Stimulated activated CD4-positive, alpha-beta T cell treated with anti-CD3 and anti-CD28 coated beads, Interleukin-12 subunit alpha, Interleukin-12 subunit beta, amount 100 ng/mL, for 24 hours (primary cell): ENCODE results near the gene SARDH.
A peak's percentile ranks its signal among the peaks of the same experiment; 100 is the strongest.

ENCODE experiments used
- DNase-seq, 2 experiments: peaks; one replicate each; pipeline ENCODE4 v3.0.0-alpha.2; 2020; ENCODE audit warnings: low read depth in 2 of 2

SARDH gene

DNA sequence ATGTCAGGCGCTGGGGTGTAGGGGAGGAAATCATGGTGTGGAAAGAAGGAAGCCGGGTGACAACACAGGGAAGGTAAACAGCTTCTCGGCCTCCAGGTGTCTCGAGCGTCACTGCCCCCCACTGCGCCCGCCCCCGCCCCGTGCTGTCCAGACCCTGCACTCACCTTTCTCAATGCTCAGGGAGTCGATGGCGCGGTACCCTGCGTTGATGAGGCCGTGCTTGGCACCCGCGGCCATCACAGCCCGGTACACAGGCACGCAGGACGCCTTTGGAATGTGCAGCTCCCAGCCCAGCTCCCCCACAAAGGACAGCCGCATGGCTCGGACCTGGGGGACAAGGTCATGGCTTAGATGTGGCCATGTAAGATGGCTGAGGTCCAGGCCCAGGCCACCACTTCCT is 66.8 kb downstream of the SARDH start:
- no peak for DNase-seq

DNA sequence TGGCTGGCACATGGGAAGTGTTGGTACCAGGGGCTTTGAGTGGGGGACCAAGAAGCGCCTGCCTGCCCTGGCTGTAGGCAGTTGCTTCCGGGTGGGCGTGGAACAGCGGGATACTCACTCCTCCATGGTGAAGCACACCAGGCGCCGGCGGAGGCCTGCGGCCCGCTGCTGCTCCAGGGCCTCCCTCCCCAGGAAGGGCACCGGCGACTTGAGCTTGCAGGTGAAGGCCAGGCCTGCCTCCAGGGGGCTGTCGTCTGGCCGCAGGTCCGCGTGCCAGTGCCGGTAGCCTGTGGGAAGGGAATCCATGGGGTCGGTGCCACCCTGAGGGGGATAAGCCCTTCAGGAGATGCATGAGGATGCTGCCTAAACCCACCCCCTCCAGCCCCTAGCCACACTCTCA is 67.7 kb downstream of the SARDH start:
- no peak for DNase-seq

DNA sequence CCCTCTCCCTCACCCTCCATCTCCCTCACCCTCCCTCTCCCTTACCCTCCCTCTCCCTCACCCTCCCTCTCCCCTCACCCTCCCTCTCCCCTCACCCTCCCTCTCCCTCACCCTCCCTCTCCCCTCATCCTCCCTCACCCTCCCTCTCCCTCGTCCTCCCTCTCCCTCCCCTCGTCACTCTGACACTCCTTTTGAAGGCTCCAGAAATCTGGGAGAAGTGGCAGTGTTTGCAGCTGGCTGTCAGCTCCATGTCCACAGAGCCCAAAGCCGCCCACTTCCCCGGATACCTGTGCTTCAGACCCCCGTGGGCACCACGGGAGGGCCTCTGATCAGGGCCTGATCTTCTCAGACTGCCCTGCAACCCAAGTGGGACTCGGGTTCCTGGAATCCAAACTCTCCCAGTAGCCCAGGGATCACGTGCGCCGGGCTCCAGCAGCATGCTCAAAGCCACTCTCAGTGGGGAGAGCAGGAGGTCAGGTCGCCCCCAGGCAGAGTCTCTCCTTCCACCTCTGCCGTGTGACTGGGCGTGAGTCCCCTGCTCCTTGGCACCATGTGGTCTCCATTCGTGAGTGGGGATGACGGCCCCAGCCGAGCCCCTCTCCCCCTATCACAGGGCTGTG is 68.9 kb downstream of the SARDH start:
- no peak for DNase-seq

DNA sequence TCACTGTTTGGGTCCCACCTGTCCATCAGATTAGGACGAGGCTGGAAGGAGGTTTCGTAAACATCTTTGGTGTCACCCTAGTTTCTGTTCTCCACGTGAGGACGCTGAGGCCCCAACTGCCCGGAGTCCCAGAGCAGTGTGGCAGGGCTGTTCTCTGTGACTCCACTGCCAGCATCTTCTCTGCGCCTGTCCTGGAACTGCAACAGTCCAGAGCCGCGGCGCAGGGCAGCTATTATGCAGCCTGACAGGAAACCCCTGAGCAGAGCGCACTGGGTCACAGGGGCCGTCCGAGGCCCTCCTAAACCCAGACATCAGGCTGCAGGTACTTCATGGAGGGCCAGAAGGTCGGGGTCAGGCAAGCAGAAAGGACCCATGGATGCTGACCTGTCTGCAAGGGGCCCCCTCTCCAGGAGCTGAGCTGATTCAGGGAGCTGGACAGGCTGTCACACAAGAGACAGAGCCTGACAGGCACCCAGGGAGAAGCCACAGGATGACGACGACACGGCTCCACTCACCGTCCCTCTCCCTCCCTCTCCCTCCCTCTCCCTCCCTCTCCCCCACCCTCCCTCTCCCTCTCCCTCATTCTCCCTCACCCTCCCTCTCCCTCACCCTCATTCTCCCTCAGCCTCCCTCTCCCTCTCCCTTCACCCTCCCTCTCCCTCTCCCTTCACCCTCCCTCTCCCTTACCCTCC is 70.2 kb downstream of the SARDH start:
- no peak for DNase-seq

DNA sequence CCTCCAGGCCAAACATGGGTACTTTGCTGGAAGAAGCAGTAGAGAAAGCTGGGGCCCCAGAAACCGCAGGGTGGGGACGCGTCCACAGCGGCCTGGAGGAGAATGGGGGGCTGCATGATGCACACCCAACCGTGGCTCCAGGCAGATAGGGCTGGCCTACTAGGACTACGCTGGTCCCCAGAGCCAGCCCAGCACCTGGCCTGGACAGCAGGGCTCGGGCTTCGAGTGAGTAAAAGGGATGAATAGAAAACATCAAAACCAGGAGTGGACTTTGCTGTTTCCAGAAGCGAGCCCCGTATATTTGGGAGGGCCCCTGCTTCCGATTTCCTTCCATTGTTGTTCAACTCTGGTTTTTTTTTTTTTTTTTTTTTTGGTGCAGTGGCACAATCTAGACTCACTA is 71.3 kb downstream of the SARDH start:
- no peak for DNase-seq

DNA sequence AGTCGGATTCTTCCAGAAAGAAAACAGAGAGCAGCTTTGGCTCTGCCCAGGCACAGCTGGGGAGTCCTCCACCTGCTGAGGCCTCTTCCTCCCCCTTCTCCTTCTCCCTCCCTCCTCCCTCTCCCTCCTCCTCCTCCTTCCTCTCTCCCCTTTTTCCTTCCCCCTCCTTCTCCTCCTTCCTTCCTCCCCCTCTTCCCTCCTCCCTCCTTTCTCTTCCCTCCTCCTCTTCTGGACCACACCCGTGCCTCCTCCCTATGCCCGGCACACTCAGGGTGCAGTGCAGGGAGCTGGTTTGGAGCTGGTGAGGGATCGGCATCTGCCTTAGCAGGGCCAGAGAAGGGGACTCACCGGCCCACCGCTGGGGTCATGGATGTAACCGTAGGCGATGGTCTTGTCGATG is 71.8 kb downstream of the SARDH start:
- DNase-seq: no peak

DNA sequence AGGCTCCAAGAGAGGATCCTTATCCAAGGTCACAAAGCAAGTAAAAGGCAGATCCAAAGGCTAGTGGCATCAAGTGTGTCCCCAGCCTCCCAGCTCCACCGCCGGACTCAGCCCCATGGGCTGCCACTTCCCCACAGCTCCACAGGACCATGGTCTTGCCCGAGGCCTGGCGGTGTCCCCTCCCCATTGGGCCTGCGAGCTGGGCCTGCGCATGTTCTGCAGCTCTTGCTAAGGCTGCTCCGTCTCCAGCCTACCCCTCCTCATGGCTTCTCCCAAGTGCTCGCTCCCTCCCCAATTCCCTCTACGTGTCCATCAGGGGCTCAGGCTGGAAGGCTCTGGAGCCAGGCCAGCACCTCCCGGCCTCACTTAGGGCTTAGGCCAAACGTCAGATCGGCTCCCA is 72.6 kb downstream of the SARDH start:
- DNase-seq: no peak

DNA sequence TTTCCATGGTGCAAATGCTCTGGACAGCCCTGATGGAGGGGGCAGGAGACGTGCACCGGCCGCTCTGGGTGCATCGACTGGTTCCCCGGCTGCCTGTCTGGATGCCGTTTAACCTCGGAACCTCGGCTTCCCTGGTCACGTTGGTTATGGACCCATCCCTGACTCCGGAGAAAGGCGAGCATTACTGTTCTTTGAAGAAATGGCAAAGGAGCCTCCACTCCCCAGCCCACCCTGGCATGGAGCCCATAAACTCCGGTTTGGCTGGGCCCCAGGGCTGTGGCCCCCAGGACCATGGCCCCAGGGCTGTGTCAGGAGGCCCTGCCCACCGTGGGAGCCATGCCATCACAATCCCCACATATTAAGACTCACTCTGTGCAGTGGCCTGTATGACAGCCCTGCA is 73.1 kb downstream of the SARDH start:
- DNase-seq: no peak

DNA sequence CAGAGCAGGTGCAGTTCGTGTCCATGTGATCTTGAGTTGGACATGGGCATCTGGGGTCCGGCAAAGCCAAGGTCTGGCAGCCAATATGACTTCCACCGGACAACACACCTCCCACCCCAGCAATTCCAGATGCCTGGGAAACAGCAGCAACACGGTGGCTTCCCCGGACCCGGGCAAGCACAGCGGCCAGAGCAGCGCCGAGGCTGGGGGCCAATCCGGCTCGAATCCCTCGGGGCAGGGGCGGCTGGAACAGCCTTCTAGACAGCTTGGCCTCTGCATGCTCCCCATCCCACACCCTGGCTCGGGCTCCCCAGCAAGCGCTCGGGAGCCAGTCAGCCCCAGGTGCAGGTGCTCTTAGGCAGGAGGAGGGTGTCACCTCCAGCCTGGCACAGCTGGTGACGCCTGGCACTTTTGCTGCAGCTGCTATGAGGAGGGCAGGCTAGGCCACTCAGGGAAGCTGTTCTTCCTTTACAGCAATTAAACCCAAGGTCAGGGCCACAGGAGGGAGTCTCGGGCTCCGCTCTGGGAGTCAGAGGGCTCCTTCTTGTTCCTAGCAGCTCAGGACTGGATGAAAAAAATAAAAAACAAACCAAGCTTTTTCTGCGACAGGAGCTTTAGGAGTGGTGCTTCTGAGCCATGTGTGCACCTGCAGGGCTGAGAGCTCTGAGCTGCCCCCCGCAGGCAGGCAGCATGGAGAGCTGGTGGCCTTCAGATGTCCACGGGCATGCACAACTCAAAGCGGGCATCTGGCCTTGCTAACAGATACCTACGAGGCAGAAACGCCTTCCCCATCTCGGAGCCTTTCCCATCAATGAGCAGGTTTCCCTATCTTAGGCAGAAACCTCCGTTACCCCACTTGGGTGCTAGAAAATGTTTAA is 73.7 kb downstream of the SARDH start:
- DNase-seq: no peak

DNA sequence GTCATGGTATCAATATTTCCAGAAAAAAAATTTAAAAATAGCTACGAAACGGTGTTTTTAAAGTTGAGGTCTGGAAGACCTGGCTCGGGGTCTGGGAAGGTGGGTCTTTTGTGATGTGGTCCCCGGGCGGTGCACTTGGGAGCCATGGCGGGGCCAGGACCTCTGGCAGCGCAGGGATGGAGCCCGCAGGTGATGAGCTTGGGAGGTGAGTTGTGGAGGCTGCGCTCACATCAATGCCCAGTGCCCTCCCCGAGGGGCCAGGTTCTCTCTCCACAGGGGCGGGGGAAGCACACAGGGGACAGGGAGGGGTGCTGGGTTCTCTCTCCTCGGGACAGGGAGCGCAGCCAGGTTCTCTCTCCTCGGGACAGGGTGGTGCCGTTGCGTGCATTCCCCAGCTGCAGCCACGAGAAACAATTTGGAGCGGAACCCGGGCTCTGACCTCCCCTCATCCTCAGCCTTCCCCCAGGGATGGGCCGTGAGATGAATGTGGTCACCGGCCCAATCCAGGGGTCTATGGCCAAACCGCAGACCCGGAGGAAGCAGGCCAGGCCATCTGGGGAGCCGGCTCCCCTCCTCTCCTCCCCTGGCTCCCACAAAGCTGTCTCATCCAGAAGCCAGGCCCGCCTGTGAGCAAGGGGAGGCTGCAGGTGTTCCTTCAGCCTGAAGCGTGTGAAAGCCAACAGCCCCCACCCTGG is 76.2 kb downstream of the SARDH start:
- DNase-seq: no peak

DNA sequence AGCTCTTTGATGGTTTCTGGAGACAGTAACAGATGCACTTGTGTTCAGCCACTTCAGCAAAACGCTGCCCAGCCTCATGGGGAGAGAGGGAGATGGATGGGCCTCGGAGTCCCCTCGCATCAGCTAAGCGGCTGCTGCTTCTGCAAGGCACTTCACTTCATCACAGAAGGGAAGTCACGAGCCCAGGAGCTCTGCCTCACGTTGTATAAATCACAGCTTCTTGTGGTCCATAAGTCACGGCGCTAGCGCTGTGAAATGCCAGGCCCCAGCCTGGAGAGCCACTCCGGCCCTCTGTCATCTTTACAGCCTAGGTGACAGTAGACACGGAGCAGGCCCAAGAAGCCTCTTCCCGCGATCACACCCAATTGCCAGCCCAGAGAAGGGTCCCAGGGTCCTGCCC is 78.6 kb downstream of the SARDH start:
- no peak for DNase-seq

DNA sequence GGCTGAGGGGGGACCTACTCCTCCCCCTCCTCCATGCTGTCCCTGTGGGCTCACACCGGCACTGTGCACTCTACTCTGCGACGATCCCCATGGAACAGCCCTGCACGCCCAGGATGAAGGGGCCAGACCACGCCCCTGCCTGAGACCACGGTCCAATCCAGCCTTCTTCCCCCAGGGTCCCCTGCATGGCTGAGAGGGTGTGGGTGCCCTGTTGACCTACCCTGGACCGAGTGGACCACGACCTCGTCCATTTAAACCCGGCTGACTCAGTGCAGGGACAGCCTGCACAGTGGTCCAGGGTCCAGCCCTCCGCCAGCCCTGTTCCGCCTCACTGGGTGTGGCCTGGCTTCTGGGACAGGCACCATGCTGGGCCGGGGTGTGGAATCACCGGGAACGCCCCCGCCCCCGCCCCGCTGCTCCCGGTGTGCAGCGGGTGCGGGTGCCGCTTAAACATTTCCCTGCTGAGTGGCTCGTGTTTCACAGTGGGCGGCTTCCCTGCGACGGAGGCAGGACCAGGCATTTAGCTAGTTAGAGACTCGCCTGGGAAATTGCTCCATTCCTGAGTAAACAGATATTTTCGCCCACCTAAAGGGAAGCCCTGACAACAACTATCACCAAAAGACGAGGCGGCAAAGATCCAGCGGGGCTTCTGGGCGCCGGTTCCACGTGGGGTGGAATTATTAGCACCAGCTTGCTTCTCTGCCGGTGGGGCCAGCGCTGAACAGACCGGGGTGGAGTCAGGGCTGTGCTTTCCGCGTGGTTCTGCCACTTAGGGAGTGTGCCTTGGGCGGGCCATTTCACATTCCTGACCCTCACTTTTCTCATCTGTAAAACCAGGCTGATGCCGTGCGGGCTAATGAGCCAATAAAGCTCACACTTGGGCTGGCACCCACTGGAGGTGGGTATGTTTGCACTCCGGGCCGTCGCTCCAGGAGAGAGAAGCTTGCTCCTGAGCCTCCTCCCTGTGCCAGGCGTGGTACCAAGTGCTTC is 79.4 kb downstream of the SARDH start:
- DNase-seq: peak in 1 of 2 experiments; percentile 26

DNA sequence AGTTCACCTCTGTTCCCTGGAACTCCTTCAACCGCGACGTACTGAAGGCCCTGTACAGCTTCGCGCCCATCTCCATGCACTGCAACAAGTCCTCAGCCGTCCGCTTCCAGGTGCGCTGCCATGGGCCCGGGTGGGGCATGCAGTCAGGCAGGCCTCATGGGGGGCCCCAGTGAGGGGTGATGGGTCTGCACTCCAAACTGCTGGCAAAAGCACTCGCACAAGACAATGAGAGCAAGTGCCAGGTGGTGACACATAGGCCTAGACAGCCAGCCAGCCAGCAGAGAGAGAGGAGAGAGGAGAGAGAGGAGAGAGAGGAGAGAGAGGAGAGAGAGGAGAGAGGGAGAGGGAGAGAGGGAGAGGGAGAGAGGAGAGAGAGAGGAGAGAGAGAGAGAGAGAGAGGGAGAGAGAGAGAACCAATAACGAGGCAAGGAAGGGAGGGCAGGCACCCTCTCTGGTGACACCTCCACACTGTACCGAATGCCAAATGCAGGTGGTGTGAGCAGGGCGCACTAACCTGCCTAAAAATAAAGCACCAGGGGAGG is 81.0 kb downstream of the SARDH start:
- DNase-seq: no peak

DNA sequence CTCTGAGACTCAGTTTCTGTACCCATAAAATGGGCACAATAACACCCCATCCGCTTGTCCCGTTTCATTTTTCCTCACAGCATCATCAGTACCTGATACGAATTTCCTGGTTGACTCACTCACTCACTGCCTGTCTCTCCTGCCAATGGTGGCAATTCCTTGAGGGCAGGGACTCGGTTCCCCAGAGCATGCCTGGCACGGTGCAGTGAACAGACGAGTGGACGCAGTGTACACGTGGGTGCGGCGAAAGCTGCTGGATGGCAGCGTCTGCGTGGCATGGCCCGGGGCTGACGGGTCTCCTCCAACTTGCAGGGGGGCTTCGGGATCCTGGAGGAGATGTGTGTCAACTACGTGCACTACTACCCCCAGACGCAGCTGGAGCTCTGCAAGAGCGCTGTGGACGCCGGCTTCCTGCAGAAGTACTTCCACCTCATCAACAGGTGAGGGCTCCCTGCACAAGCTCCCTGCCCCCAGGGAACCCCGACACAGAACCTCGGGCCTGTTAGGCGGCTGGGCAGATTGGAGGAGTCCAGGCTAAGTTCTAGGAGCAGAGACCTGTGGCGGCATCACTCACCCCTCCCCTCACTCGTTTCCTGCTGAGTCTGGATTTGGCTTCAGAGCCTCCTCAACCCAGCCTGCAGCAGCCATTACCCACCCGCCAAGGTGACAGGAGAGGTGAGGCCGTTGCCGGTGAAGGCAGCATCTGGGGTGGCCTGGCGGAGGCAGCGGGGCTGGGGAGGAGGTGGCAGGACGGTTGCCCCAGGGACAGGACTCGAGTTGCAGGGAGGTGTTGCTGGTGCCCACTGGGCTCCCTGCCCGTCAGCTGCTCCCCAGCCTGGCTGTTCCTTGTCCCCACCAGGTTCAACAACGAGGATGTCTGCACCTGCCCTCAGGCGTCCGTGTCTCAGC is 81.7 kb downstream of the SARDH start:
- DNase-seq: peak in 1 of 2 experiments; percentile 16

DNA sequence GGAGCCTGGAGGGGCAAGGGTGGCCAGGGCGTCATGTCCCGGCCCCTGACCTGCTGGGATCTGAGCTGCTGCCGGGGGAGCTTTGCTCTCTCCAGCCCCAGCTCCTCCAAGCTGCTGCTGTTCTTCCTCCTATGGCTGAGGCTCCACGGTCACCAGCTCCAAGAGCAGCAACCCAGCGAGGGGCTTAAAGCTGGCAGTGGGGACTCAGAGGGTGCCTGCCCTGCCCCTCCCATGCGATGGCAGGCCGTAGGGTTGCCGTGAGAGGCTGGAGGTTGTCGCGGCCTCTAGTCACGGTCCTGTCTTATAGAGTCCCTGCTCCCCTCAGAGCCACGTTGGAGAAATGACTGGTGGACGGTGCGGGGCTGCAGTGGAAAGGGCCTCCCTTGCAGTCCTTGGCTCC is 82.5 kb downstream of the SARDH start:
- no peak for DNase-seq

DNA sequence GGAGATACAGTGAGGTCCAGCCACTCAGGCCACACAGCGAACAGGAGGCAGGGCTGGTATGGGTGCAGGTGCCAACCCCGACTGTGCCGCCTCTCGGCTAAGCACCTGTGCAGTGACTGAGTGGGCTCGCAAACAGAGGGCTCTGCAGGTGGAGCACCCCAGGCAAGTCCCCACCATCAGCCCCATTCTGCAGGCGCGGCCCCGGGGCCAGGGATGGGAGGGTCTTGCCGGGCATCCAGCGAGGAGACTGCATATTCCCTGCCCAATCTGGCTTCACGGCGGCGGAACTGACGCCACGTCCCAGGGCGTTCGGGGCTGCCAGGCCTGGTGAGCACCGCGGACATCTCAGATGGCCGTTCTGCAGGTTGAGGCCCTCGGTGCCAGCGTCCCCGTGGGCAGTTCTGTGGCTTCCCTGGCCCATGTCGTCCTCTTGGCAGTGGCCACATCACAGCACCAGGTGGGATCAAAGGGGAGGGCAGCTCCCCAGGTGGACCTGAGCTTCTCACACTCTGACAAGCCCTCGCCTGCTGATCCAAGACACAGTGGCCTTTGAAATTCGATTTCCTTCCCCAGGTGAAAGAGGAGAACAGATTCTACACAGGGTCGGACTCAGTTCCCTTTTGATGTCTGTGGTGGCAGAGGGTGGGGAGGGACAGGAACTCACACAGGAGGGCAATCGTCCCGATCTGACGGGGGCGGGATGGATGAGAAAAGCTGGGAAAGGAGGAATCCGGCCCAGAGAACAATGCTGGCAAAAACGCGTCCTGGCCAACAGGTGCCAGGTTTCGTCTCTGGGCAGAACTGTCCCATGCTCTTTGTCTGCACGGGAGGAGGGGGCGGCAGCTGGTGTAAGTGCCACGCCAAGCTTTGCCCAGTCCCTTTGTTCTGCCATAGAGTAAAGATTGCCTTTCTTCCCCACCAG is 83.2 kb downstream of the SARDH start:
- DNase-seq: no peak

DNA sequence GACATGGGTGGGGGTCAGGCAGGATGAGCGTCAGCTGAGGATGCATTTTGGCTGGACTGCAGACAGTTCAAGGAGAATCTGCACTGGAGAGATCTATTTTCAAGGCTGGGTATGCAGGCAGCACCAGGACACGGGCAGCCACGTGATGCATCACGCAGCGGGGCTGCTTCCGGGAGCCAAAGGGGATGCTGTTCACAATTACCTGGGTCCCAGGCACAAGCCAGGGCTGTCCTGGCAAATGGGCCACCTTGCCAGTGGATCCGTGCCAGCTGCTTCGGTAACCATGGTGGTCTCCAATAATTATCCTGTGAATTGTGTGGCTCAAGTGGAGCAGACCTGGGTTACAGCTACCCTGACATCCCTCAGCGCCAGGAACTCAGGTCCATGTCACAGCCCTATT is 84.5 kb downstream of the SARDH start:
- DNase-seq: no peak

DNA sequence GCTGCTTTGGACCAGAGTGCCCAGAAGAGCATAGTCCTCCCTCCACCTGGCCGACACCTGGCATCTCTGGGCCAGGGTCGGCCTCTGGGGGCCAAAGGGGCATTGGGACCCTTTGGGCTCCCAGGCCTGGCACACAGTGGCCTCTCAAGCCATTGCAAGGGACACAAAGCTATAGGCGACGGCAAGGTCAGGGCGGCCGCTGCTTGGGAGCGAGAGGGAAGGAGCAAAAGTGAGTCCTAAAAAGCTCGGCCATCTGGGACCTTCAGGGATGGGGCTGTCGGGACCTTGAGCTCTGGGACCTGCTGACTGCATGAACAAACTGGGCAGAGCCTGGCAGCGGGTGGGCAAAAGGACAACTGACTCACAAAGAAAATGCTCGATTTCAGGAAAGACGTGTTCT is 88.1 kb downstream of the SARDH start:
- DNase-seq: no peak

DNA sequence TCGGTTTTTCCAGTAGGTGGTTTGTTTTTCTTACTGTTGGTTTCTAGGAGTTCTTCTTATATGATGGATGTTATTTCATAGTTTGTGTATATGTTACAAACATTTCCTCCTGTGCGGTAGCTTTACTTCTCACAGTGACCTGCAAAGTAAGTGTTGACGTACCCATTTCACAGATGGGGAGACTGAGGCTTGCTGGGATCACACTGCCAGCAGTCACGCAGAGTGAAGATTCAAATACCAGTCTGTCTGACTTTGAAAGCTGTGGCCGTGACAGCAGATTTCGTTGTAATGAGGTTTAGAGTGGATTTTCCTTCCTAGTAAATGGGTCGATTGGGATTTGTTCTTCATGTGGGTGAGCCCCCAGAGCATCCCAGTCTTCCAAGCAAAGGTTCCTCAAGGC is 89.0 kb downstream of the SARDH start:
- DNase-seq: no peak
